Thyroid gland (tissue), 4 donors: ENCODE data around the gene SPECC1.

Experiments used
- POLR2A ChIP-seq, 2 donors: fragments of 450-650 bp; IDR thresholded peaks; one replicate each; pipeline ENCODE4 v1.6.1; 2017; ENCODE audit warnings: antibody characterized with exemption in 2 of 2, mild to moderate bottlenecking in 2 of 2, moderate library complexity in 1 of 2
- TF ChIP-seq, protein P1 (sequence below), 6 experiments: fragments of 200-600 bp in 3 of 6; fragments of 450-650 bp in 3 of 6; sonication (generic) in 3 of 6; IDR thresholded peaks; one replicate each; pipeline ENCODE4 v1.5.1; 2016 to 2019; ENCODE audit warnings: antibody characterized with exemption in 6 of 6, mild to moderate bottlenecking in 2 of 6, inconsistent platforms in 1 of 6, moderate library complexity in 1 of 6

DNA sequence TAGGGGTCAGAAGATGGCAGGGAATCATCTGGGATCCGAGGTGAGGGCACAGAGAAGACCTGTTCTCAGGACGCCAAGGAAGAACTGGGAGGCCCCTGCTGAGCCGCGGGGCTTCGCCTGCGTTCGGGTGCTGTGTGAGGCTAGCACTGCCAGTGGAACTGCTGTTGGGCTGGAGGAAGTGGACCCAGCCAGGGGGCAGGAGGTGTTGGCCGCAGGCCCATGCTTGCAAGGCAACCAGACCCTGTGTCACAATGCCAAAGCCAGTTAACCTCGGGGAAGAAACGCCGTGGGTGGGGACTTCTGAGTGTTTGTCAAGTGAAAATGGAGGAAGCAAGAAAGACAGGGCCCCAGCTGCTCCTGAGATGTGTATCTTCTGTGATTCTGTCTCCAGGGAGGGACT is 272.7 kb downstream of the SPECC1 start:
- TF ChIP-seq POLR2A (IDR thresholded peaks at IDR 0.05), result no peak
- TF ChIP-seq, protein P1, sequence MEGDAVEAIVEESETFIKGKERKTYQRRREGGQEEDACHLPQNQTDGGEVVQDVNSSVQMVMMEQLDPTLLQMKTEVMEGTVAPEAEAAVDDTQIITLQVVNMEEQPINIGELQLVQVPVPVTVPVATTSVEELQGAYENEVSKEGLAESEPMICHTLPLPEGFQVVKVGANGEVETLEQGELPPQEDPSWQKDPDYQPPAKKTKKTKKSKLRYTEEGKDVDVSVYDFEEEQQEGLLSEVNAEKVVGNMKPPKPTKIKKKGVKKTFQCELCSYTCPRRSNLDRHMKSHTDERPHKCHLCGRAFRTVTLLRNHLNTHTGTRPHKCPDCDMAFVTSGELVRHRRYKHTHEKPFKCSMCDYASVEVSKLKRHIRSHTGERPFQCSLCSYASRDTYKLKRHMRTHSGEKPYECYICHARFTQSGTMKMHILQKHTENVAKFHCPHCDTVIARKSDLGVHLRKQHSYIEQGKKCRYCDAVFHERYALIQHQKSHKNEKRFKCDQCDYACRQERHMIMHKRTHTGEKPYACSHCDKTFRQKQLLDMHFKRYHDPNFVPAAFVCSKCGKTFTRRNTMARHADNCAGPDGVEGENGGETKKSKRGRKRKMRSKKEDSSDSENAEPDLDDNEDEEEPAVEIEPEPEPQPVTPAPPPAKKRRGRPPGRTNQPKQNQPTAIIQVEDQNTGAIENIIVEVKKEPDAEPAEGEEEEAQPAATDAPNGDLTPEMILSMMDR (IDR thresholded peaks at IDR 0.05), result no peak
